ENCODE data around the gene RAET1G.

DNA sequence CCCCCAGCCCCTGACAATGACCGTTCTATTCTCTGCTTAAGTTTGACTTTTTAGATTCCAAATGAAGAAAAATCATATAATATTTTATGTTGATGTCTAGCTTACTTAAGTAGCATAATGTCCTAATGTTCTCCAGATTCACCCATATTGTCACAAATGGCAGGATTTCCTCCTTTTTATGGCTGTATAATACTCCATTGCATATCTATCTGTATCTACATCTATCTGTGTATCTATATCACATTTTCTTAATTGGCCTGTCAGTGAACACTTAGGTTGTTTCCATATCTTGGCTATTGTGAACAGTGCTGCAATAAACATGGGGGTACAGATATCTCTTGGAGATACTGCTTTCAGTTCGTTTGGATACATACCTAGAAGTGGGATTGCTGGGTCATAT, 51.7 kb downstream of the RAET1G start:
- TF ChIP-seq, protein P1, sequence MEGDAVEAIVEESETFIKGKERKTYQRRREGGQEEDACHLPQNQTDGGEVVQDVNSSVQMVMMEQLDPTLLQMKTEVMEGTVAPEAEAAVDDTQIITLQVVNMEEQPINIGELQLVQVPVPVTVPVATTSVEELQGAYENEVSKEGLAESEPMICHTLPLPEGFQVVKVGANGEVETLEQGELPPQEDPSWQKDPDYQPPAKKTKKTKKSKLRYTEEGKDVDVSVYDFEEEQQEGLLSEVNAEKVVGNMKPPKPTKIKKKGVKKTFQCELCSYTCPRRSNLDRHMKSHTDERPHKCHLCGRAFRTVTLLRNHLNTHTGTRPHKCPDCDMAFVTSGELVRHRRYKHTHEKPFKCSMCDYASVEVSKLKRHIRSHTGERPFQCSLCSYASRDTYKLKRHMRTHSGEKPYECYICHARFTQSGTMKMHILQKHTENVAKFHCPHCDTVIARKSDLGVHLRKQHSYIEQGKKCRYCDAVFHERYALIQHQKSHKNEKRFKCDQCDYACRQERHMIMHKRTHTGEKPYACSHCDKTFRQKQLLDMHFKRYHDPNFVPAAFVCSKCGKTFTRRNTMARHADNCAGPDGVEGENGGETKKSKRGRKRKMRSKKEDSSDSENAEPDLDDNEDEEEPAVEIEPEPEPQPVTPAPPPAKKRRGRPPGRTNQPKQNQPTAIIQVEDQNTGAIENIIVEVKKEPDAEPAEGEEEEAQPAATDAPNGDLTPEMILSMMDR (IDR thresholded peaks at IDR 0.05 in 4 of 5, conservative IDR thresholded peaks at IDR 0.05 in 1 of 5): no peak
- TF ChIP-seq POLR2A (IDR thresholded peaks at IDR 0.05): no peak

All from gastrocnemius medialis (tissue), 4 donors.